HepG2 (cell line): ENCODE data around the gene SPACA6. TPM values are rescaled to one million over a fixed set of nuclear protein-coding genes. Genes with fewer than 3 reads are reported as not detected.
A peak's percentile ranks its signal among the peaks of the same experiment; 100 is the strongest.

Experiments used
- AGO2 ChIP-seq: fragments of 200-400 bp; formaldehyde crosslinking; optimal IDR thresholded peaks from 2 replicates; pipeline ENCODE3; 2017; ENCODE audit warnings: mild to moderate bottlenecking, low read depth, low read length, moderate library complexity
- ELF1 ChIP-seq: sonication (generic); formaldehyde crosslinking; IDR thresholded peaks from 2 replicates; pipeline ENCODE4 v1.4.0; 2020; ENCODE audit warnings: missing genetic modification reagents
- ELF3 ChIP-seq: IDR thresholded peaks from 2 replicates; pipeline ENCODE4 v1.6.1; 2016; ENCODE audit warnings: missing genetic modification reagents, missing compliant biosample characterization
- NR2C2 ChIP-seq: sonication (generic); formaldehyde crosslinking; IDR thresholded peaks from 2 replicates; pipeline ENCODE4 v1.4.0; 2020; ENCODE audit warnings: missing genetic modification reagents, mild to moderate bottlenecking, moderate library complexity, borderline replicate concordance
- RFX3 ChIP-seq: IDR thresholded peaks from 2 replicates; pipeline ENCODE4 v1.6.1; 2016; ENCODE audit warnings: missing biosample characterization, missing genetic modification reagents
- SAFB2 ChIP-seq: sonication (generic); formaldehyde crosslinking; IDR thresholded peaks from 2 replicates; pipeline ENCODE4 v1.5.1; 2020; ENCODE audit warnings: missing genetic modification reagents, low read depth, mild to moderate bottlenecking, borderline replicate concordance
- SALL1 ChIP-seq: sonication (generic); formaldehyde crosslinking; IDR thresholded peaks from 2 replicates; pipeline ENCODE4 v1.8.0; 2022; ENCODE audit warnings: mild to moderate bottlenecking, missing genetic modification reagents
- SIN3A ChIP-seq: IDR thresholded peaks from 2 replicates; pipeline ENCODE4 v1.6.1; 2011; ENCODE audit warnings: low read depth, mild to moderate bottlenecking, control low read depth, low read length, borderline replicate concordance
- ZNF207 ChIP-seq: fragments of 450-650 bp; IDR thresholded peaks from 2 replicates; pipeline ENCODE4 v1.6.1; 2016; ENCODE audit warnings: antibody characterized with exemption, borderline replicate concordance
- ZNF224 ChIP-seq: sonication (generic); formaldehyde crosslinking; IDR thresholded peaks from 2 replicates; pipeline ENCODE4 v1.5.0; 2020; ENCODE audit warnings: mild to moderate bottlenecking, missing genetic modification reagents
- ZNF33A ChIP-seq: sonication (generic); formaldehyde crosslinking; IDR thresholded peaks from 2 replicates; pipeline ENCODE4 v1.5.1; 2020; ENCODE audit warnings: missing genetic modification reagents, mild to moderate bottlenecking, moderate library complexity, borderline replicate concordance
- ZNF547 ChIP-seq: sonication (generic); formaldehyde crosslinking; IDR thresholded peaks from 2 replicates; pipeline ENCODE4 v1.5.1; 2020; ENCODE audit warnings: mild to moderate bottlenecking, missing genetic modification reagents
- ZNF788 ChIP-seq: sonication (generic); formaldehyde crosslinking; IDR thresholded peaks from 2 replicates; pipeline ENCODE4 v1.5.0; 2020; ENCODE audit warnings: mild to moderate bottlenecking, missing genetic modification reagents, borderline replicate concordance
- ZNF883 ChIP-seq: sonication (generic); formaldehyde crosslinking; IDR thresholded peaks from 2 replicates; pipeline ENCODE4 v1.5.1; 2020; ENCODE audit warnings: mild to moderate bottlenecking, missing genetic modification reagents; ENCODE audit errors: not compliant biosample characterization
- polyA plus RNA-seq, 8 experiments: library from polyadenylated mRNA; depleted of rRNA in 3 of 8; stranded (reverse) in 7 of 8; unstranded in 1 of 8; fragments of >200 nt; fragmentation: Illumina TruSeq in 4 of 8; extraction: Trizol in 4 of 8; gene quantifications; 2 replicates each; pipeline versions ENCODE4 v1.2.1 to v1.2.3, GENCODE V29; 2011 to 2016; ENCODE audit warnings: low read depth in 4 of 8, missing spikeins in 1 of 8, mixed read lengths in 1 of 8; ENCODE audit not compliant: insufficient read depth in 1 of 8
- total RNA-seq, 5 experiments: library from RNA; depleted of rRNA; stranded (reverse); fragments of >200 nt; fragmentation: Illumina TruSeq; extraction: Trizol; gene quantifications; 2 replicates each; pipeline ENCODE4 v1.2.3, GENCODE V29; 2016; ENCODE audit warnings: low read depth in 1 of 5
- TF ChIP-seq, protein P1 (sequence below): sonication (generic); formaldehyde crosslinking; conservative IDR thresholded peaks from 2 replicates; pipeline ENCODE4 v1.8.0; 2022; ENCODE audit warnings: low read depth, missing genetic modification reagents
- TF ChIP-seq, protein P2 (sequence below): sonication (generic); formaldehyde crosslinking; IDR thresholded peaks from 2 replicates; pipeline ENCODE4 v1.5.1; 2020; ENCODE audit warnings: mild to moderate bottlenecking, missing genetic modification reagents, moderate library complexity
- TF ChIP-seq, protein P3 (sequence below): IDR thresholded peaks from 2 replicates; pipeline ENCODE4 v1.6.1; 2018; ENCODE audit warnings: missing genetic modification reagents, mild to moderate bottlenecking, missing compliant biosample characterization
- TF ChIP-seq, protein P4 (sequence below): sonication (generic); formaldehyde crosslinking; conservative IDR thresholded peaks from 2 replicates; pipeline ENCODE4 v1.5.0; 2020; ENCODE audit warnings: missing genetic modification reagents

Gene SPACA6
- total and polyA plus RNA-seq, 2 of the 13 experiments (the other 11 are each of a cell fraction or from before 2014, with no cell fraction given) = 1.4 to 2.2 TPM

DNA sequence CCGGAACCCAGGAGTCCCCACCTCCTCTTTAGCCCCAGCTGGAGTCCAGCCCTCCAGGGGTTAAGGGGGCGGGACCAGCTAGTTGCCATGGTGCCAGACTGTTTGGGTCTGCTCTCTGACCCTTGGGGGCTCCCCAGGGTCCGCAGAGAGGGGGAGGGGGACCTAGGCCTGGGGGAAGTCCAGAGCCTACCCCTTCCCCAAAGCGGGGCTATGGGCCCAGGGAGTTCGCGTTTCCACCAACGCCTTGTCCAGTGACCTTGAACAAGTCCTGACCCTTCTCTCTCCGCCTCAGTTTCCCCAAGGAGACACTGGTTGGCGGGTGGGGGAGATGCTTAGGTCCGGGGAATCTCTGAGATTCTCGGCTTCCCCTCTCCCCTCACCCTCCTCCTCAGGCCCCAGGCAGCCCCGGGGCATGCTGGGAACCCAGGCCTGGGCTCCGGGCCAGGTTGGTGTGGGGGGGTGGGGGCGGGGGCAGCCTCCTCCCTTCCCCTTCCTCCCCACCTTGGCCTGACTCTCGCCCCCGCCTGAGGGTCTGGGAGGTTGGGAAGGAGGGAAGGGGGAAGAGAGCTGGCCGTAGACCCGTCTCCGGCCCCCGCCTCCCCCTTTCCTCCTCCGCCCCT is 2.6 kb upstream of the SPACA6 start (continued):
- TF ChIP-seq, protein P1, sequence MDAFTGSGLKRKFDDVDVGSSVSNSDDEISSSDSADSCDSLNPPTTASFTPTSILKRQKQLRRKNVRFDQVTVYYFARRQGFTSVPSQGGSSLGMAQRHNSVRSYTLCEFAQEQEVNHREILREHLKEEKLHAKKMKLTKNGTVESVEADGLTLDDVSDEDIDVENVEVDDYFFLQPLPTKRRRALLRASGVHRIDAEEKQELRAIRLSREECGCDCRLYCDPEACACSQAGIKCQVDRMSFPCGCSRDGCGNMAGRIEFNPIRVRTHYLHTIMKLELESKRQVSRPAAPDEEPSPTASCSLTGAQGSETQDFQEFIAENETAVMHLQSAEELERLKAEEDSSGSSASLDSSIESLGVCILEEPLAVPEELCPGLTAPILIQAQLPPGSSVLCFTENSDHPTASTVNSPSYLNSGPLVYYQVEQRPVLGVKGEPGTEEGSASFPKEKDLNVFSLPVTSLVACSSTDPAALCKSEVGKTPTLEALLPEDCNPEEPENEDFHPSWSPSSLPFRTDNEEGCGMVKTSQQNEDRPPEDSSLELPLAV (CRISPR knock-in tag) = no peak
- TF ChIP-seq ELF1 (0 out of 2 replicates have a peak, but pooled peaks have one; percentile 14), ZNF883 (no peak), ZNF33A (no peak), SAFB2 (no peak), ZNF788 (CRISPR knock-in tag) (peak; percentile 12; the same call in 1 of the 2 replicates), RFX3 (peak; percentile 72), ZNF224 (CRISPR knock-in tag) (no peak), AGO2 (peak; percentile 28), SIN3A (no peak), ZNF547 (CRISPR knock-in tag) (no peak), SALL1 (CRISPR knock-in tag) (peak; percentile 30; the same call in 1 of the 2 replicates), ELF3 (CRISPR knock-in tag) (no peak), ZNF207 (no peak), NR2C2 (no peak)
- TF ChIP-seq, protein P2, sequence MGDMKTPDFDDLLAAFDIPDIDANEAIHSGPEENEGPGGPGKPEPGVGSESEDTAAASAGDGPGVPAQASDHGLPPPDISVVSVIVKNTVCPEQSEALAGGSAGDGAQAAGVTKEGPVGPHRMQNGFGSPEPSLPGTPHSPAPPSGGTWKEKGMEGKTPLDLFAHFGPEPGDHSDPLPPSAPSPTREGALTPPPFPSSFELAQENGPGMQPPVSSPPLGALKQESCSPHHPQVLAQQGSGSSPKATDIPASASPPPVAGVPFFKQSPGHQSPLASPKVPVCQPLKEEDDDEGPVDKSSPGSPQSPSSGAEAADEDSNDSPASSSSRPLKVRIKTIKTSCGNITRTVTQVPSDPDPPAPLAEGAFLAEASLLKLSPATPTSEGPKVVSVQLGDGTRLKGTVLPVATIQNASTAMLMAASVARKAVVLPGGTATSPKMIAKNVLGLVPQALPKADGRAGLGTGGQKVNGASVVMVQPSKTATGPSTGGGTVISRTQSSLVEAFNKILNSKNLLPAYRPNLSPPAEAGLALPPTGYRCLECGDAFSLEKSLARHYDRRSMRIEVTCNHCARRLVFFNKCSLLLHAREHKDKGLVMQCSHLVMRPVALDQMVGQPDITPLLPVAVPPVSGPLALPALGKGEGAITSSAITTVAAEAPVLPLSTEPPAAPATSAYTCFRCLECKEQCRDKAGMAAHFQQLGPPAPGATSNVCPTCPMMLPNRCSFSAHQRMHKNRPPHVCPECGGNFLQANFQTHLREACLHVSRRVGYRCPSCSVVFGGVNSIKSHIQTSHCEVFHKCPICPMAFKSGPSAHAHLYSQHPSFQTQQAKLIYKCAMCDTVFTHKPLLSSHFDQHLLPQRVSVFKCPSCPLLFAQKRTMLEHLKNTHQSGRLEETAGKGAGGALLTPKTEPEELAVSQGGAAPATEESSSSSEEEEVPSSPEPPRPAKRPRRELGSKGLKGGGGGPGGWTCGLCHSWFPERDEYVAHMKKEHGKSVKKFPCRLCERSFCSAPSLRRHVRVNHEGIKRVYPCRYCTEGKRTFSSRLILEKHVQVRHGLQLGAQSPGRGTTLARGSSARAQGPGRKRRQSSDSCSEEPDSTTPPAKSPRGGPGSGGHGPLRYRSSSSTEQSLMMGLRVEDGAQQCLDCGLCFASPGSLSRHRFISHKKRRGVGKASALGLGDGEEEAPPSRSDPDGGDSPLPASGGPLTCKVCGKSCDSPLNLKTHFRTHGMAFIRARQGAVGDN (CRISPR knock-in tag) = peak; percentile 16; the same call in 1 of the 2 replicates
- TF ChIP-seq, protein P3, sequence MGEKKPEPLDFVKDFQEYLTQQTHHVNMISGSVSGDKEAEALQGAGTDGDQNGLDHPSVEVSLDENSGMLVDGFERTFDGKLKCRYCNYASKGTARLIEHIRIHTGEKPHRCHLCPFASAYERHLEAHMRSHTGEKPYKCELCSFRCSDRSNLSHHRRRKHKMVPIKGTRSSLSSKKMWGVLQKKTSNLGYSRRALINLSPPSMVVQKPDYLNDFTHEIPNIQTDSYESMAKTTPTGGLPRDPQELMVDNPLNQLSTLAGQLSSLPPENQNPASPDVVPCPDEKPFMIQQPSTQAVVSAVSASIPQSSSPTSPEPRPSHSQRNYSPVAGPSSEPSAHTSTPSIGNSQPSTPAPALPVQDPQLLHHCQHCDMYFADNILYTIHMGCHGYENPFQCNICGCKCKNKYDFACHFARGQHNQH = no peak
- TF ChIP-seq, protein P4, sequence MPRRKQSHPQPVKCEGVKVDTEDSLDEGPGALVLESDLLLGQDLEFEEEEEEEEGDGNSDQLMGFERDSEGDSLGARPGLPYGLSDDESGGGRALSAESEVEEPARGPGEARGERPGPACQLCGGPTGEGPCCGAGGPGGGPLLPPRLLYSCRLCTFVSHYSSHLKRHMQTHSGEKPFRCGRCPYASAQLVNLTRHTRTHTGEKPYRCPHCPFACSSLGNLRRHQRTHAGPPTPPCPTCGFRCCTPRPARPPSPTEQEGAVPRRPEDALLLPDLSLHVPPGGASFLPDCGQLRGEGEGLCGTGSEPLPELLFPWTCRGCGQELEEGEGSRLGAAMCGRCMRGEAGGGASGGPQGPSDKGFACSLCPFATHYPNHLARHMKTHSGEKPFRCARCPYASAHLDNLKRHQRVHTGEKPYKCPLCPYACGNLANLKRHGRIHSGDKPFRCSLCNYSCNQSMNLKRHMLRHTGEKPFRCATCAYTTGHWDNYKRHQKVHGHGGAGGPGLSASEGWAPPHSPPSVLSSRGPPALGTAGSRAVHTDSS (CRISPR knock-in tag) = no peak
